22Rv1 (cell line): ENCODE data around the gene SEC16A.
"Not testable (repeated sequence)": the region's sequence is repeated elsewhere in the genome, so short reads cannot be mapped to it uniquely, and the experiment has no call there.

Experiments
- H3K27ac ChIP-seq: fragments of 450-650 bp; 2 replicates; pipeline ENCODE4 v1.5.1; 2017
- CTCF ChIP-seq: fragments of 450-650 bp; IDR thresholded peaks from 2 replicates; pipeline ENCODE4 v1.5.1; 2017; ENCODE audit warnings: mild to moderate bottlenecking
- ZFX ChIP-seq: fragments of 450-650 bp; IDR thresholded peaks from 2 replicates; pipeline ENCODE4 v1.6.1; 2017; ENCODE audit warnings: antibody characterized with exemption, borderline replicate concordance

The SEC16A gene

GRCh38 chr9:136409557-136410455, 73.0 kb downstream of the SEC16A start:
- H3K27ac ChIP-seq: peak overlapping the region; percentile 70
- TF ChIP-seq ZFX: no peak
- no peak for TF ChIP-seq CTCF

- H3K27ac ChIP-seq: no peak overlapping the region
- TF ChIP-seq ZFX (no peak), CTCF (no peak)
Observed at GRCh38 chr9:136407911-136408310, 74.9 kb downstream of the SEC16A start.

- H3K27ac ChIP-seq: not testable (repeated sequence)
Observed at GRCh38 chr9:136407061-136407460, 75.8 kb downstream of the SEC16A start.

- H3K27ac ChIP-seq: not testable (repeated sequence)
Observed at GRCh38 chr9:136405904-136406303, 76.9 kb downstream of the SEC16A start.

GRCh38 chr9:136405481-136405880, 77.4 kb downstream of the SEC16A start:
- TF ChIP-seq ZFX (no peak), CTCF (no peak)
- H3K27ac ChIP-seq: no peak overlapping the region

GRCh38 chr9:136404801-136405136, 78.1 kb downstream of the SEC16A start:
- no peak for TF ChIP-seq ZFX
- TF ChIP-seq CTCF: no peak
- H3K27ac ChIP-seq: no peak overlapping the region

GRCh38 chr9:136403915-136404800, 78.7 kb downstream of the SEC16A start:
- no peak overlapping the region for H3K27ac ChIP-seq
- TF ChIP-seq ZFX: no peak
- TF ChIP-seq CTCF: no peak

- no peak for TF ChIP-seq ZFX
- TF ChIP-seq CTCF: no peak
- H3K27ac ChIP-seq: no peak overlapping the region
Observed at GRCh38 chr9:136403538-136403914, 79.3 kb downstream of the SEC16A start.
